IMR-90 (cell line): ENCODE data around the gene DPYD. TPM values are rescaled to one million over a fixed set of nuclear protein-coding genes. Genes with fewer than 3 reads are reported as not detected.

Experiments
- ATAC-seq: fragments of 200-7000 bp; cut with Tn5 transposase; 2 replicates; pipeline ENCODE4 v1.9.1; 2020; ENCODE audit warnings: low read depth, mild to moderate bottlenecking, moderate library complexity
- BruUV-seq: library from RNA; stranded (reverse); fragments of 400-500 nt; replicated peaks from 2 replicates; lab custom pipeline; 2021; lab: Mats Ljungman, UMichigan
- CTCF ChIA-PET: fragments of 300-600 bp; formaldehyde crosslinking; extraction: SDS; loops from one replicate; lab custom pipeline; 2021; ENCODE audit warnings: antibody characterized with exemption; lab: Yijun Ruan, JAX
- POLR2A ChIA-PET: fragments of 300-600 bp; sonication (Branson Sonifier 250); formaldehyde crosslinking; loops from one replicate; lab custom pipeline; 2022; ENCODE audit warnings: antibody characterized with exemption; ENCODE audit not compliant: unreplicated experiment; lab: Charles Lee
- DNase-seq: peaks from one replicate; pipeline ENCODE4 v3.0.0; 2013
- H2AFZ ChIP-seq: replicated peaks from 2 replicates; pipeline ENCODE3; 2013; ENCODE audit warnings: low read length, mild to moderate bottlenecking; ENCODE audit not compliant: poor library complexity
- H2AK5ac ChIP-seq: 2 replicates; pipeline ENCODE4 v1.6.1; 2013; ENCODE audit warnings: low read depth, low read length, inconsistent platforms
- H2AK9ac ChIP-seq: replicated peaks from 2 replicates; pipeline ENCODE3; 2013; ENCODE audit warnings: mild to moderate bottlenecking, low read depth, low read length, moderate library complexity; ENCODE audit not compliant: poor library complexity
- H2BK120ac ChIP-seq: 2 replicates; pipeline ENCODE4 v1.6.1; 2013; ENCODE audit warnings: low read depth, low read length, inconsistent platforms
- H2BK15ac ChIP-seq: 3 replicates; pipeline ENCODE4 v1.6.1; 2013; ENCODE audit warnings: low read depth, low read length, inconsistent platforms
- H2BK20ac ChIP-seq: 2 replicates; pipeline ENCODE4 v1.6.1; 2013; ENCODE audit warnings: low read depth, mild to moderate bottlenecking, inconsistent platforms, low read length, moderate library complexity
- H2BK5ac ChIP-seq: 2 replicates; pipeline ENCODE4 v1.6.1; 2013; ENCODE audit warnings: mild to moderate bottlenecking, low read depth, low read length, inconsistent platforms; ENCODE audit not compliant: poor library complexity, severe bottlenecking
- H3K14ac ChIP-seq: replicated peaks from 2 replicates; pipeline ENCODE4 v1.6.1; 2013; ENCODE audit warnings: low read depth, low read length, inconsistent platforms
- H3K18ac ChIP-seq: 2 replicates; pipeline ENCODE4 v1.6.1; 2013; ENCODE audit warnings: low read depth, low read length, control low read depth
- H3K23ac ChIP-seq: 2 replicates; pipeline ENCODE4 v1.6.1; 2013; ENCODE audit warnings: low read depth, low read length, inconsistent platforms
- H3K27ac ChIP-seq: 2 replicates; pipeline ENCODE4 v1.5.1; 2013; ENCODE audit warnings: mild to moderate bottlenecking, control low read depth, low read length; ENCODE audit not compliant: insufficient read depth
- H3K27me3 ChIP-seq: 2 replicates; pipeline ENCODE4 v1.6.1; 2013; ENCODE audit warnings: low read length; ENCODE audit not compliant: control insufficient read depth, insufficient read depth
- H3K36me3 ChIP-seq: 2 replicates; pipeline ENCODE4 v1.6.1; 2013; ENCODE audit warnings: low read length, mixed read lengths; ENCODE audit not compliant: control insufficient read depth, insufficient read depth
- H3K4ac ChIP-seq: 2 replicates; pipeline ENCODE4 v1.6.1; 2013; ENCODE audit warnings: low read depth, low read length, inconsistent platforms
- H3K4me1 ChIP-seq: 2 replicates; pipeline ENCODE4 v1.6.1; 2013; ENCODE audit warnings: low read length, mixed read lengths; ENCODE audit not compliant: control insufficient read depth, insufficient read depth
- H3K4me2 ChIP-seq: 2 replicates; pipeline ENCODE4 v1.6.1; 2013; ENCODE audit warnings: low read depth, mild to moderate bottlenecking, control low read depth, low read length, moderate library complexity
- H3K4me3 ChIP-seq: 2 replicates; pipeline ENCODE4 v1.5.1; 2013; ENCODE audit warnings: low read depth, mild to moderate bottlenecking, control low read depth, low read length, moderate library complexity; ENCODE audit not compliant: insufficient read depth
- H3K56ac ChIP-seq: 2 replicates; pipeline ENCODE4 v1.6.1; 2013; ENCODE audit warnings: low read length, inconsistent platforms; ENCODE audit not compliant: insufficient read depth; ENCODE audit errors: extremely low read depth
- H3K79me1 ChIP-seq, 2 experiments: 2 replicates each; pipeline ENCODE4 v1.6.1; 2013; ENCODE audit warnings: low read length in 2 of 2, inconsistent platforms in 1 of 2, low read depth in 1 of 2
- H3K9ac ChIP-seq: 2 replicates; pipeline ENCODE4 v1.6.1; 2013; ENCODE audit warnings: low read depth, low read length, control low read depth
- H3K9me1 ChIP-seq: 2 replicates; pipeline ENCODE4 v1.6.1; 2013; ENCODE audit warnings: low read length, inconsistent platforms; ENCODE audit not compliant: insufficient read depth
- H3K9me3 ChIP-seq: 2 replicates; pipeline ENCODE4 v1.6.1; 2013; ENCODE audit warnings: low read length; ENCODE audit not compliant: control insufficient read depth, insufficient read depth
- H4K20me1 ChIP-seq: 2 replicates; pipeline ENCODE4 v1.6.1; 2013; ENCODE audit warnings: low read length, inconsistent platforms; ENCODE audit not compliant: insufficient read depth
- H4K5ac ChIP-seq: 2 replicates; pipeline ENCODE4 v1.6.1; 2013; ENCODE audit warnings: mild to moderate bottlenecking, low read depth, low read length, control low read depth
- H4K8ac ChIP-seq, 2 experiments: 2 replicates each; pipeline ENCODE4 v1.6.1; 2013; ENCODE audit warnings: low read depth in 2 of 2, low read length in 2 of 2, control low read depth in 1 of 2, inconsistent platforms in 1 of 2
- H4K91ac ChIP-seq: 2 replicates; pipeline ENCODE4 v1.6.1; 2013; ENCODE audit warnings: low read depth, low read length, inconsistent platforms; ENCODE audit not compliant: insufficient read depth
- CEBPB ChIP-seq: IDR thresholded peaks from 2 replicates; pipeline ENCODE4 v1.6.1; 2012; ENCODE audit warnings: low read depth, low read length, improper control_type of control experiment
- CHD1 ChIP-seq: IDR thresholded peaks from 2 replicates; pipeline ENCODE4 v1.6.1; 2012; ENCODE audit warnings: low read depth, low read length, improper control_type of control experiment
- MAZ ChIP-seq: IDR thresholded peaks from 2 replicates; pipeline ENCODE4 v1.6.1; 2012; ENCODE audit warnings: low read depth, mild to moderate bottlenecking, low read length, improper control_type of control experiment, moderate library complexity, borderline replicate concordance
- MXI1 ChIP-seq: IDR thresholded peaks from 2 replicates; pipeline ENCODE4 v1.6.1; 2012; ENCODE audit warnings: low read depth, mild to moderate bottlenecking, low read length, moderate library complexity, borderline replicate concordance
- POLR2A ChIP-seq: IDR thresholded peaks from 2 replicates; pipeline ENCODE4 v1.6.1; 2012; ENCODE audit warnings: mild to moderate bottlenecking, low read depth, low read length
- RAD21 ChIP-seq: IDR thresholded peaks from 2 replicates; pipeline ENCODE4 v1.6.1; 2012; ENCODE audit warnings: low read length, improper control_type of control experiment
- RFX5 ChIP-seq: IDR thresholded peaks from 2 replicates; pipeline ENCODE4 v1.8.0; 2012; ENCODE audit warnings: low read depth, mild to moderate bottlenecking, low read length, moderate library complexity
- SMC3 ChIP-seq: fragments of 150-350 bp; IDR thresholded peaks from 2 replicates; pipeline ENCODE4 v1.6.1; 2016; ENCODE audit warnings: low read depth, mild to moderate bottlenecking, antibody characterized with exemption, low read length, moderate library complexity
- WGBS, 2 experiments: methylation state at CpG; one replicate each; pipeline versions ENCODE4 v1.1.5 to v1.1.7; 2013; ENCODE audit warnings: missing lambda C conversion rate in 2 of 2; ENCODE audit not compliant: insufficient read length in 1 of 2; ENCODE audit errors: extremely low coverage in 2 of 2; 5-methylcytosine and 5-hydroxymethylcytosine counted together
- dilution Hi-C: fragments of 300-500 bp; cut with HindIII; formaldehyde crosslinking; loops from one replicate; pipeline ENCODE4 v1.14.3; 2018; ENCODE audit warnings: low sequenced_read_pairs; ENCODE audit not compliant: unreplicated experiment
- in situ Hi-C: fragments of 300-500 bp; cut with MboI; formaldehyde crosslinking; loops from 3 replicates; pipeline ENCODE4 v1.14.3; 2019; ENCODE audit warnings: low sequenced_read_pairs, inconsistent platforms, mixed read lengths
- intact Hi-C: fragments of 100-400 bp; cut with micrococcal nuclease; formaldehyde crosslinking; loops from 2 replicates; pipeline ENCODE4 v1.10.0; 2022
- polyA plus RNA-seq, 3 experiments: library from polyadenylated mRNA; depleted of rRNA; stranded (reverse); fragments of >200 nt; gene quantifications; 2 replicates each; pipeline ENCODE4 v1.2.3, GENCODE V29; 2012; ENCODE audit warnings: low replicate concordance in 1 of 3
- total RNA-seq: library from RNA; depleted of rRNA; stranded (reverse); fragments of >200 nt; gene quantifications from 2 replicates; pipeline ENCODE4 v1.2.3, GENCODE V29; 2012
- TF ChIP-seq, protein P1 (sequence below): fragments of 150-350 bp; IDR thresholded peaks from 2 replicates; pipeline ENCODE4 v1.6.1; 2017; ENCODE audit warnings: mild to moderate bottlenecking, antibody characterized with exemption, low read length, low read depth

Gene DPYD
- total and polyA plus RNA-seq, 2 of the 4 experiments (the other 2 are of a cell fraction), result 9.3 to 47.3 TPM

DNA sequence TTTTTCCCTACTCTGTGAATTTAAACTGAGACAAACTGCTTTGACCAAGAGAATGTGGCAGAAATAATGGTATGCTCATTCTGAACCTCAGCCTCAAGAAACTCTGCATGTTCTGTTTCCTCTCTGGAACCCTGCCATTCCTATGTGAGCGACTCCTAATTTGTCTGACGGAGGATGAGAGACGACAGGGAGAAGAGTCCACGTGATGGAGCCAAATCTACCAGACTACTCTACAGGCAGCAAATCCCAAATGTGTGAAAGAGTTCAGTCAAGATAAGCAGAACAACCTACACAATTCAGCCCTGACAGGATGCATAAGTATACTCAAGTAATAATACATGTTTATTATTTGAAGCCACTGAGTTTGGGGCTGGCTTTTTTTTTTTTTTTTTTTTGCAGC is 153.5 kb downstream of the DPYD start:
- H2BK120ac ChIP-seq, result no peak overlapping the region
- no peaks in the 10 kb centered on the region for H3K9me3 ChIP-seq
- H2AK5ac ChIP-seq, result no peak overlapping the region
- no peak overlapping the region for H3K14ac ChIP-seq
- H3K23ac ChIP-seq, result no peak overlapping the region
- no peaks in the 10 kb centered on the region for H3K79me1 ChIP-seq
- DNase-seq (no peak), ATAC-seq (no peak)
- TF ChIP-seq, protein P1, sequence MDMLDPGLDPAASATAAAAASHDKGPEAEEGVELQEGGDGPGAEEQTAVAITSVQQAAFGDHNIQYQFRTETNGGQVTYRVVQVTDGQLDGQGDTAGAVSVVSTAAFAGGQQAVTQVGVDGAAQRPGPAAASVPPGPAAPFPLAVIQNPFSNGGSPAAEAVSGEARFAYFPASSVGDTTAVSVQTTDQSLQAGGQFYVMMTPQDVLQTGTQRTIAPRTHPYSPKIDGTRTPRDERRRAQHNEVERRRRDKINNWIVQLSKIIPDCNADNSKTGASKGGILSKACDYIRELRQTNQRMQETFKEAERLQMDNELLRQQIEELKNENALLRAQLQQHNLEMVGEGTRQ, result no peak
- TF ChIP-seq POLR2A, result no peak
- TF ChIP-seq MAZ, result no peak
- TF ChIP-seq CEBPB, result no peak
- no peak for TF ChIP-seq CHD1
- no peak for TF ChIP-seq SMC3
- no peak for TF ChIP-seq RFX5
- TF ChIP-seq RAD21, result no peak
- TF ChIP-seq MXI1, result no peak
- no peak overlapping the region for H2AK9ac ChIP-seq
- H2AFZ ChIP-seq, result no peak overlapping the region
- no peaks in the 10 kb centered on the region for H3K9me1 ChIP-seq
- BruUV-seq, result no TSS peak
- no peak overlapping the region for H4K91ac ChIP-seq
- H3K56ac ChIP-seq, result no peak overlapping the region
- in situ Hi-C loops (no loop called here), intact Hi-C loops (no loop called here), dilution Hi-C loops (no loop called here)
- H3K4me3 ChIP-seq, result no peak overlapping the region
- H3K18ac ChIP-seq, result no peak overlapping the region
- no peak overlapping the region for H4K8ac ChIP-seq
- no peak overlapping the region for H2BK20ac ChIP-seq
- no CpG with 5 or more reads among the region's 4 CpGs for WGBS, 2 experiments
- ChIA-PET POLR2A (no interaction called here), CTCF (no interaction called here)
- H3K36me3 ChIP-seq, result no peaks in the 10 kb centered on the region
- no peaks in the 10 kb centered on the region for H4K20me1 ChIP-seq
- H2BK5ac ChIP-seq, result no peak overlapping the region
- H3K4ac ChIP-seq, result no peak overlapping the region
- no peak overlapping the region for H2BK15ac ChIP-seq
- no peak overlapping the region for H3K27ac ChIP-seq
- no peak overlapping the region for H3K9ac ChIP-seq
- no peaks in the 10 kb centered on the region; the same call in 1 of the 2 replicates for H3K4me1 ChIP-seq
- no peak overlapping the region for H3K4me2 ChIP-seq
- no peaks in the 10 kb centered on the region for H3K27me3 ChIP-seq
- H4K5ac ChIP-seq, result no peak overlapping the region
